H9 (cell line): ENCODE results near the gene CNDP1. TPM values are rescaled to one million over a fixed set of nuclear protein-coding genes. Genes with fewer than 3 reads are reported as not detected.

Experiments used
- DNase-seq: peaks from one replicate; pipeline ENCODE4 v3.0.0-alpha.2; 2017
- H2AFZ ChIP-seq: one replicate; pipeline ENCODE4 v1.6.1; 2013; ENCODE audit warnings: mild to moderate bottlenecking, low read length, control low read depth, moderate library complexity
- H2AK5ac ChIP-seq: 2 replicates; pipeline ENCODE4 v1.6.1; 2013; ENCODE audit warnings: low read length, control low read depth, mixed read lengths; ENCODE audit not compliant: insufficient read length
- H2BK120ac ChIP-seq: one replicate; pipeline ENCODE4 v1.6.1; 2013; ENCODE audit warnings: low read depth, mild to moderate bottlenecking, low read length, control low read depth, inconsistent platforms; ENCODE audit not compliant: poor library complexity, severe bottlenecking
- H2BK12ac ChIP-seq: 2 replicates; pipeline ENCODE4 v1.6.1; 2013; ENCODE audit warnings: low read length, control low read depth, mixed read lengths, low read depth; ENCODE audit not compliant: insufficient read length
- H2BK15ac ChIP-seq: 2 replicates; pipeline ENCODE4 v1.6.1; 2013; ENCODE audit warnings: low read depth, low read length, control low read depth
- H2BK20ac ChIP-seq: one replicate; pipeline ENCODE4 v1.6.1; 2013; ENCODE audit warnings: low read depth, mild to moderate bottlenecking, low read length, control low read depth, inconsistent platforms; ENCODE audit not compliant: poor library complexity, severe bottlenecking
- H2BK5ac ChIP-seq: 2 replicates; pipeline ENCODE4 v1.6.1; 2013; ENCODE audit warnings: low read length, control low read depth, mixed read lengths; ENCODE audit not compliant: insufficient read length
- H3K14ac ChIP-seq: 2 replicates; pipeline ENCODE4 v1.6.1; 2013; ENCODE audit warnings: low read length, control low read depth; ENCODE audit not compliant: insufficient read depth
- H3K18ac ChIP-seq: 2 replicates; pipeline ENCODE4 v1.6.1; 2013; ENCODE audit warnings: low read depth, mild to moderate bottlenecking, mixed read lengths, low read length, control low read depth; ENCODE audit not compliant: insufficient read length
- H3K23ac ChIP-seq: 2 replicates; pipeline ENCODE4 v1.6.1; 2013; ENCODE audit warnings: low read length, control low read depth, mixed read lengths, low read depth; ENCODE audit not compliant: insufficient read length
- H3K23me2 ChIP-seq: 2 replicates; pipeline ENCODE4 v1.6.1; 2013; ENCODE audit warnings: low read depth, mild to moderate bottlenecking, mixed read lengths, low read length, control low read depth; ENCODE audit not compliant: insufficient read length, poor library complexity, severe bottlenecking
- H3K27ac ChIP-seq: 2 replicates; pipeline ENCODE4 v1.5.1; 2013; ENCODE audit warnings: low read length, control low read depth, mixed read lengths, low read depth; ENCODE audit not compliant: insufficient read length
- H3K27me3 ChIP-seq: 2 replicates; pipeline ENCODE4 v1.6.1; 2013; ENCODE audit warnings: low read length, control low read depth, inconsistent platforms; ENCODE audit not compliant: insufficient read depth
- H3K4ac ChIP-seq: 2 replicates; pipeline ENCODE4 v1.6.1; 2013; ENCODE audit warnings: low read depth, mild to moderate bottlenecking, control low read depth, inconsistent platforms, low read length, moderate library complexity
- H3K4me1 ChIP-seq: 2 replicates; pipeline ENCODE4 v1.6.1; 2013; ENCODE audit warnings: low read length, control low read depth, inconsistent platforms; ENCODE audit not compliant: insufficient read depth
- H3K4me2 ChIP-seq: 2 replicates; pipeline ENCODE4 v1.6.1; 2013; ENCODE audit warnings: low read length, control low read depth, mixed read lengths; ENCODE audit not compliant: insufficient read length, insufficient read depth
- H3K56ac ChIP-seq: 2 replicates; pipeline ENCODE4 v1.6.1; 2013; ENCODE audit warnings: low read depth, mild to moderate bottlenecking, mixed read lengths, low read length, control low read depth; ENCODE audit not compliant: insufficient read length
- H3K79me1 ChIP-seq: 2 replicates; pipeline ENCODE4 v1.6.1; 2013; ENCODE audit warnings: low read depth, mild to moderate bottlenecking, moderate library complexity, low read length, control low read depth, inconsistent platforms; ENCODE audit not compliant: insufficient read depth, poor library complexity, severe bottlenecking
- H3K79me2 ChIP-seq: 2 replicates; pipeline ENCODE4 v1.6.1; 2013; ENCODE audit warnings: low read length, control low read depth, inconsistent platforms; ENCODE audit not compliant: insufficient read depth
- H3K9ac ChIP-seq: 2 replicates; pipeline ENCODE4 v1.6.1; 2013; ENCODE audit warnings: low read length, control low read depth, mixed read lengths; ENCODE audit not compliant: insufficient read length; ENCODE audit errors: extremely low read depth
- H3K9me3 ChIP-seq: one replicate; pipeline ENCODE4 v1.6.1; 2013; ENCODE audit warnings: low read depth, low read length, inconsistent platforms; ENCODE audit not compliant: control insufficient read depth
- H3T11ph ChIP-seq: one replicate; pipeline ENCODE4 v1.6.1; 2013; ENCODE audit warnings: mild to moderate bottlenecking, low read length, control low read depth, inconsistent platforms
- H4K20me1 ChIP-seq: one replicate; pipeline ENCODE4 v1.6.1; 2013; ENCODE audit not compliant: control insufficient read depth, insufficient read length, insufficient read depth
- H4K5ac ChIP-seq: 2 replicates; pipeline ENCODE4 v1.6.1; 2013; ENCODE audit warnings: low read depth, mild to moderate bottlenecking, mixed read lengths, low read length, control low read depth; ENCODE audit not compliant: insufficient read length
- H4K8ac ChIP-seq: replicated peaks from 2 replicates; pipeline ENCODE4 v1.6.1; 2013; ENCODE audit warnings: low read length, control low read depth, mixed read lengths, low read depth; ENCODE audit not compliant: insufficient read length
- H4K91ac ChIP-seq: 2 replicates; pipeline ENCODE4 v1.6.1; 2013; ENCODE audit warnings: low read depth, mild to moderate bottlenecking, moderate library complexity, mixed read lengths, low read length, control low read depth; ENCODE audit not compliant: insufficient read length
- H3K27ac Mint-ChIP-seq, 3 experiments: 2 replicates in 2 of 3; 3 replicates in 1 of 3; pipeline ENCODE4 v1.8.0; 2020 to 2021; ENCODE audit warnings: mixed read lengths in 3 of 3, mild to moderate bottlenecking in 1 of 3, moderate library complexity in 1 of 3
- H3K27me3 Mint-ChIP-seq: 2 replicates; pipeline ENCODE4 v1.8.0; 2021; ENCODE audit warnings: low read depth, mild to moderate bottlenecking, moderate library complexity, mixed read lengths
- H3K36me3 Mint-ChIP-seq, 3 experiments: 2 replicates in 2 of 3; 3 replicates in 1 of 3; pipeline ENCODE4 v1.8.0; 2020 to 2021; ENCODE audit warnings: low read depth in 3 of 3, mixed read lengths in 3 of 3; ENCODE audit not compliant: insufficient read depth in 1 of 3
- H3K4me1 Mint-ChIP-seq, 2 experiments: 2 replicates each; pipeline ENCODE4 v1.8.0; 2020; ENCODE audit warnings: mixed read lengths in 2 of 2
- H3K4me3 Mint-ChIP-seq, 2 experiments: 2 replicates in 1 of 2; 3 replicates in 1 of 2; pipeline ENCODE4 v1.8.0; 2020 to 2021; ENCODE audit warnings: mild to moderate bottlenecking in 2 of 2, mixed read lengths in 2 of 2, moderate library complexity in 1 of 2
- H3K9me3 Mint-ChIP-seq, 2 experiments: 2 replicates in 1 of 2; 3 replicates in 1 of 2; pipeline ENCODE4 v1.8.0; 2020; ENCODE audit warnings: mild to moderate bottlenecking in 2 of 2, mixed read lengths in 2 of 2, moderate library complexity in 1 of 2
- CTCF ChIP-seq: fragments of 200-600 bp; sonication (generic); conservative IDR thresholded peaks from 3 replicates; pipeline ENCODE4 v1.8.0; 2021; ENCODE audit warnings: antibody characterized with exemption, mild to moderate bottlenecking
- WGBS: extraction: QIAGEN DNeasy Blood & Tissue Kit; methylation state at CpG from one replicate; pipeline ENCODE4 v1.1.7; 2013; ENCODE audit warnings: missing lambda C conversion rate, low lambda C conversion rate, mixed read lengths; ENCODE audit not compliant: insufficient read length; ENCODE audit errors: extremely low coverage; 5-methylcytosine and 5-hydroxymethylcytosine counted together
- total RNA-seq: library from RNA; stranded (reverse); gene quantifications from 2 replicates; pipeline ENCODE4 v1.2.1, GENCODE V29; 2021

The CNDP1 gene
- total RNA-seq, 1 experiment from 2014 or later: not detected

GRCh38 chr18:74530584-74530862, 3.8 kb upstream of the CNDP1 start:
- TF ChIP-seq CTCF: no peak

More at GRCh38 chr18:74530584-74530862, 3.8 kb upstream of the CNDP1 start:
- Histone ChIP-seq H2BK20ac (no peak overlapping the region), H3K4me1 (no peaks in the 10 kb centered on the region), H2AK5ac (no peak overlapping the region), H3K9me3 (no peaks in the 10 kb centered on the region), H2BK5ac (no peak overlapping the region), H3K4me2 (no peak overlapping the region), H4K91ac (no peak overlapping the region), H3K23ac (no peak overlapping the region), H2BK15ac (no peak overlapping the region), H2BK12ac (no peak overlapping the region), H3K27me3 (no peaks in the 10 kb centered on the region), H3K9ac (no peak overlapping the region), H2AFZ (no peak overlapping the region), H2BK120ac (no peak overlapping the region), H3K79me2 (no peaks in the 10 kb centered on the region), H3K14ac (no peak overlapping the region), H4K8ac (no peak overlapping the region), H3K4ac (no peak overlapping the region), H3K18ac (no peak overlapping the region), H3K23me2 (peaks cover 2% of the 10 kb centered on the region), H4K5ac (no peak overlapping the region), H4K20me1 (no peaks in the 10 kb centered on the region), H3K79me1 (no peaks in the 10 kb centered on the region), H3T11ph (no peak overlapping the region), H3K27ac (no peak overlapping the region), H3K56ac (no peak overlapping the region)
- WGBS: no CpG with 5 or more reads among the region's 6 CpGs
- Mint-ChIP-seq H3K36me3 (no peaks in the 10 kb centered on the region; a peak in 1 of 7 replicates), H3K4me3 (no peak overlapping the region), H3K27ac (no peak overlapping the region; a peak in 1 of 7 replicates), H3K4me1 (0 out of 4 replicates have a peak, but pooled peaks cover 0 to 3% of the 10 kb centered on the region in 2 experiments), H3K9me3 (no peaks in the 10 kb centered on the region; a peak in 1 of 5 replicates), H3K27me3 (peaks cover 7% of the 10 kb centered on the region)
- DNase-seq: no peak
